A673 (cell line): ENCODE data around the gene GAB1. TPM values are rescaled to one million over a fixed set of nuclear protein-coding genes. Genes with fewer than 3 reads are reported as not detected.

Experiments used
- BruUV-seq: library from RNA; stranded (reverse); fragments of 400-500 nt; replicated peaks from 2 replicates; lab custom pipeline; 2021; lab: Mats Ljungman, UMichigan
- CTCF ChIA-PET: fragments of 300-600 bp; sonication (Branson Sonifier 250); formaldehyde crosslinking; loops from one replicate; lab custom pipeline; 2022; ENCODE audit warnings: antibody characterized with exemption; lab: Charles Lee
- POLR2A ChIA-PET: fragments of 300-600 bp; sonication (Branson Sonifier 250); formaldehyde crosslinking; loops from one replicate; lab custom pipeline; 2022; ENCODE audit warnings: antibody characterized with exemption; ENCODE audit not compliant: low non-redundant PET; lab: Charles Lee
- DNase-seq: peaks from one replicate; pipeline ENCODE4 v3.0.0-alpha.2; 2015; ENCODE audit warnings: low spot score
- H3K27ac ChIP-seq: fragments of 200-600 bp; sonication (generic); 2 replicates; pipeline ENCODE4 v1.5.1; 2016; ENCODE audit warnings: mixed run types, low read depth, mild to moderate bottlenecking, mixed read lengths, antibody characterized with exemption, low read length; ENCODE audit not compliant: poor library complexity, severe bottlenecking
- H3K27me3 ChIP-seq: fragments of 200-600 bp; sonication (generic); replicated peaks from 2 replicates; pipeline ENCODE4 v1.6.1; 2017; ENCODE audit warnings: mixed run types, low read depth, mild to moderate bottlenecking, mixed read lengths, antibody characterized with exemption, low read length; ENCODE audit not compliant: insufficient read depth, poor library complexity
- H3K36me3 ChIP-seq: fragments of 200-600 bp; sonication (generic); 2 replicates; pipeline ENCODE4 v1.6.1; 2016; ENCODE audit warnings: mixed run types, mild to moderate bottlenecking, mixed read lengths, antibody characterized with exemption, low read length; ENCODE audit not compliant: insufficient read depth, poor library complexity, severe bottlenecking
- H3K4me1 ChIP-seq: fragments of 200-600 bp; sonication (generic); 2 replicates; pipeline ENCODE4 v1.6.1; 2017; ENCODE audit warnings: mixed run types, mild to moderate bottlenecking, mixed read lengths, antibody characterized with exemption, low read length; ENCODE audit not compliant: insufficient read depth, poor library complexity, severe bottlenecking
- H3K4me3 ChIP-seq: fragments of 200-600 bp; sonication (generic); 2 replicates; pipeline ENCODE4 v1.5.1; 2016; ENCODE audit warnings: low read depth, mixed run types, mild to moderate bottlenecking, mixed read lengths, low read length; ENCODE audit not compliant: poor library complexity, severe bottlenecking
- H3K9me3 ChIP-seq: fragments of 200-600 bp; sonication (generic); 2 replicates; pipeline ENCODE4 v1.6.1; 2016; ENCODE audit warnings: mixed run types, low read depth, mild to moderate bottlenecking, mixed read lengths, antibody characterized with exemption, low read length; ENCODE audit not compliant: poor library complexity, severe bottlenecking
- EZH2 ChIP-seq: fragments of 200-600 bp; sonication (generic); IDR thresholded peaks from 2 replicates; pipeline ENCODE4 v1.6.1; 2017; ENCODE audit warnings: borderline replicate concordance, low read depth, mild to moderate bottlenecking, mixed read lengths, antibody characterized with exemption, low read length; ENCODE audit not compliant: poor library complexity, severe bottlenecking
- intact Hi-C: fragments of 100-400 bp; cut with micrococcal nuclease; formaldehyde crosslinking; loops from one replicate; pipeline ENCODE4 v1.10.0; 2022; ENCODE audit not compliant: unreplicated experiment
- total RNA-seq: library from RNA; stranded (reverse); gene quantifications from 2 replicates; pipeline ENCODE4 v1.2.3, GENCODE V29; 2021
- TF ChIP-seq, protein P1 (sequence below): fragments of 300-800, 200-600 bp; sonication (generic); conservative IDR thresholded peaks from 2 replicates; pipeline ENCODE4 v1.5.1; 2017; ENCODE audit warnings: low read depth, mild to moderate bottlenecking, antibody characterized with exemption, low read length, moderate library complexity, mixed read lengths

Gene GAB1
- total RNA-seq, 1 experiment from 2014 or later: 27.6 TPM

DNA sequence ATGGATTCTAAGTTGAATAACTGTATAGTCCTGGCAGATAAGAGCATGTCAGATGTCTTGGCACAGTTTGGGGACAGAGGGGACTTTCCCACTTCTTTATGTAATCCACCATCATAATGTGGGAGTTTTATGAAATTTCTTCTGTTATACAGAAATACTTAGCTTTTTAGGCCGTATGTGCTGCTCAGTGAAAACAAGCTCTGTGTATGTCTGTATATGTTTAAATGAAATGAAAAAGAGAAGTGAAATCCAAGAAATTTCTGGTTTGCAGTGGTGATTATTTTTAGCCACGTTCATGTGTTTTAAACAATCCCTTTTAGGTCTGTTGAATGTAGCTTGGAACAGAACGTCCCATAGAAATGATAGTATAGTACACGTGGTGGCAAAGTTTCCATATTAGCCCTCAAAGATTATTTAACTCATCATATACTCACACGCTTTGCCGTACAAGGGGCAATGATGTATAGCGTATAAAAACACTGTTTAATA is 41.0 kb downstream of the GAB1 start:
- POLR2A ChIA-PET: interaction anchor here (0.6 kb wide), 1 partner anchor 119 kb away, joined by 8 read pairs; no protein-coding TSS in a partner anchor

DNA sequence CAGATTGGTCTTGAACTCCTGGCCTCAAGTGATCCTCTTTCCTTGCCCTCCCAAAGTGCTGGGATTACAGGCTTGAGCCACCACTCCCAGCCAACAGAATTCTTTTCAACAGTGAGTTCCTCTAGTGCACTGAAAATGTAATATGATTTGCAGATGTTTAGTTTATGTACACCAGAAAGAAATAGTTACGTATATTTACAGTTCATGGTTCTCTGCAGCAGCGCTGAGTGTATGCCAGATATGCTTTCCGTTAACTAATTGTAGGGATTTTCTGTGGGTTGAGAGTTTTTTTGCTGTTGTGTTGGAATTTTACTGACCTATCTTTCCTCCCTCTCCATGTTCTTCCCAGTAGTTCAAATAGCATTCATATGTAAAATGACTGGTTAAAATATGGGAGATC is 44.0 kb downstream of the GAB1 start:
- BruUV-seq: no TSS peak
- H3K9me3 ChIP-seq: no peaks in the 10 kb centered on the region
- H3K4me3 ChIP-seq: no peak overlapping the region
- intact Hi-C loops: no loop called here
- POLR2A ChIA-PET: no interaction called here
- TF ChIP-seq, protein P1, sequence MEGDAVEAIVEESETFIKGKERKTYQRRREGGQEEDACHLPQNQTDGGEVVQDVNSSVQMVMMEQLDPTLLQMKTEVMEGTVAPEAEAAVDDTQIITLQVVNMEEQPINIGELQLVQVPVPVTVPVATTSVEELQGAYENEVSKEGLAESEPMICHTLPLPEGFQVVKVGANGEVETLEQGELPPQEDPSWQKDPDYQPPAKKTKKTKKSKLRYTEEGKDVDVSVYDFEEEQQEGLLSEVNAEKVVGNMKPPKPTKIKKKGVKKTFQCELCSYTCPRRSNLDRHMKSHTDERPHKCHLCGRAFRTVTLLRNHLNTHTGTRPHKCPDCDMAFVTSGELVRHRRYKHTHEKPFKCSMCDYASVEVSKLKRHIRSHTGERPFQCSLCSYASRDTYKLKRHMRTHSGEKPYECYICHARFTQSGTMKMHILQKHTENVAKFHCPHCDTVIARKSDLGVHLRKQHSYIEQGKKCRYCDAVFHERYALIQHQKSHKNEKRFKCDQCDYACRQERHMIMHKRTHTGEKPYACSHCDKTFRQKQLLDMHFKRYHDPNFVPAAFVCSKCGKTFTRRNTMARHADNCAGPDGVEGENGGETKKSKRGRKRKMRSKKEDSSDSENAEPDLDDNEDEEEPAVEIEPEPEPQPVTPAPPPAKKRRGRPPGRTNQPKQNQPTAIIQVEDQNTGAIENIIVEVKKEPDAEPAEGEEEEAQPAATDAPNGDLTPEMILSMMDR: no peak
- TF ChIP-seq EZH2: no peak
- no peak overlapping the region for H3K27ac ChIP-seq
- H3K36me3 ChIP-seq: no peaks in the 10 kb centered on the region
- no peaks in the 10 kb centered on the region for H3K27me3 ChIP-seq
- H3K4me1 ChIP-seq: peaks cover 60% of the 10 kb centered on the region
- CTCF ChIA-PET: no interaction called here
- DNase-seq: no peak

More for the DNA sequence above, 41.0 kb downstream of the GAB1 start:
- no peaks in the 10 kb centered on the region for H3K27me3 ChIP-seq
- peaks cover 46% of the 10 kb centered on the region for H3K4me1 ChIP-seq
- BruUV-seq: no TSS peak
- no peaks in the 10 kb centered on the region for H3K36me3 ChIP-seq
- DNase-seq: no peak
- no peaks in the 10 kb centered on the region for H3K9me3 ChIP-seq
- H3K4me3 ChIP-seq: no peak overlapping the region
- intact Hi-C loops: no loop called here
- no peak overlapping the region for H3K27ac ChIP-seq
- CTCF ChIA-PET: no interaction called here
- TF ChIP-seq, protein P1: no peak
- no peak for TF ChIP-seq EZH2

DNA sequence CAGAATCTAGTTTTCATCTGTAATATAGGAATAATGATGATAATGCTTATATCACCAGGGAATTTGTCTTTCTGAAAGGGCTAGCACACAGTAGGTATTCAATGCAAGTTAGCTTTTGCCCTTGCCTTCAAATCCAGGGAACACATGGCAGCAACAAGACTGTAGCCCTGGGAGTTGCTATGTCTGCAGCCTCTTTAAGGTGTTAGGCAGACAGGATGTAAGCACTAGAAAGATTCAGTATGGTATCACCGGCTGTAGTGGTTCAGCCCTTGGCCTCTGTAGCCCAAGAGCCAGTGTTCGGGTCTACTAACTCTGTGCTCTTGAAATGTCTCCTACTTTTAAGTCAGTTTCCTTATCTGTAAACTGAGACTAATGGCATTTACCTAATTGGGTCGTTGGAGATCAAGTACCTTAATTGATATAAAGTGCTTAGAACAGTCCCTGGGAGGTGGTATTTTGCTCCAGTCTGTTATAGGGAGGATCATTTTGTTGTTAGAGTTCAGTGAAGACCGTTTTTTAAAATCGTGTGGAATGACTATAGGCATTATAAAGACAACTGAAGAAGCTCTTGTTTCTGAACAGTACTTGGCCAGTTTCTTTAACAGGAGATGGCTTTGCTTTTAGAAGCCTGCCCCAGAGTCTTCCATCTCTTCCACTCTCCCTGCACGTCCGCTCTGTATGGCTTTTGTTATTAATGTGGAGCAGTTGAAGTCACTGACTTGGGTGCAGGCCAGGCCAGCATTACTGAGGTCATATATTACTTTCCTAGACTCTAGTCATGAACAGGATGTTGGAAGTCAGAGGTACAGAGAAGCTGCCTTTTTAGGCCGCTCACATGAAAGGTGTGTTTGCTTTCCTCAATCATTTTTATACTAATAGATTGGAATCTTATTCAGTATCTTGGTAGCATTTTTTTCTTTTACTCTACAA is 44.8 kb downstream of the GAB1 start:
- intact Hi-C loops: no loop called here
- no peaks in the 10 kb centered on the region for H3K9me3 ChIP-seq
- no TSS peak for BruUV-seq
- H3K4me1 ChIP-seq: peaks cover 53% of the 10 kb centered on the region
- ChIA-PET POLR2A (no interaction called here), CTCF (interaction anchor here (0.6 kb wide), 1 partner anchor 45 kb away, joined by 4 read pairs; the partner anchor contains the start of gene GAB1)
- no peaks in the 10 kb centered on the region for H3K27me3 ChIP-seq
- H3K27ac ChIP-seq: no peak overlapping the region
- TF ChIP-seq EZH2: no peak
- TF ChIP-seq, protein P1: no peak
- peak; percentile 78 for DNase-seq
- H3K4me3 ChIP-seq: no peak overlapping the region
- no peaks in the 10 kb centered on the region for H3K36me3 ChIP-seq
